ENCODE measurements around the gene BCL2L2. TPM values are rescaled to one million over a fixed set of nuclear protein-coding genes. Genes with fewer than 3 reads are reported as not detected.

The BCL2L2 gene
- total and polyA plus RNA-seq, 9 of the 15 experiments (the other 6 are each of a cell fraction or from before 2014, with no cell fraction given) = 2.6 to 32.5 (median 14.7) TPM

GRCh38 chr14:23339506-23340268, 33.1 kb downstream of the BCL2L2 start:
- Histone ChIP-seq H3K27ac (ENCODE audit: extremely low read depth, low read depth, low read length) (no peak overlapping the region), H2AFZ (ENCODE audit: low read depth, low read length) (no peak overlapping the region), H3K36me3 (ENCODE audit: control insufficient read depth, insufficient read depth, low read length) (no peaks in the 10 kb centered on the region), H3K27me3 (ENCODE audit: control insufficient read depth in 2 of 2, insufficient read depth in 2 of 2, low read length in 2 of 2) (peaks cover 0 to 2% of the 10 kb centered on the region in 2 experiments; a peak in 1 of 5 replicates), H3K79me2 (ENCODE audit: control insufficient read depth, insufficient read depth, low read length) (no peaks in the 10 kb centered on the region), H3K4me1 (replicated peaks in 1 of 2; ENCODE audit: control insufficient read depth in 2 of 2, insufficient read depth in 2 of 2, low read length in 2 of 2) (no peaks in the 10 kb centered on the region; a peak in 2 of 5 replicates), H3K4me2 (ENCODE audit: insufficient read depth, low read length) (no peak overlapping the region), H3K9me3 (replicated peaks; ENCODE audit: control insufficient read depth, insufficient read depth, low read depth, low read length) (no peaks in the 10 kb centered on the region), H4K20me1 (replicated peaks; ENCODE audit: control insufficient read depth, insufficient read depth, low read length) (no peaks in the 10 kb centered on the region), H3K4me3 (no peak overlapping the region), H3K9ac (ENCODE audit: insufficient read depth in 1 of 2, low read depth in 2 of 2, low read length in 2 of 2) (no peak overlapping the region), H3K9me1 (ENCODE audit: control insufficient read depth, insufficient read depth, low read length) (no peaks in the 10 kb centered on the region)
- WGBS (ENCODE audit: insufficient coverage, low coverage, missing lambda C conversion rate) = 0% methylated on average over 1 of the region's 1 CpG
- ATAC-seq (no peak), FAIRE-seq (no peak), DNase-seq (ENCODE audit: extremely low read depth in 1 of 4, low spot score in 3 of 4) (no peak)
- intact Hi-C loops (cut with micrococcal nuclease) = no loop called here
- TF ChIP-seq KLF13 (tag; IDR thresholded peaks at IDR 0.05; ENCODE audit: borderline replicate concordance, low read depth) = no peak
- peak; percentile 35 for TF ChIP-seq ZFP36 (IDR thresholded peaks at IDR 0.05; ENCODE audit: low read depth, low read length, partially characterized antibody)
- no peak for TF ChIP-seq PPARD (CRISPR knock-in tag; IDR thresholded peaks at IDR 0.05)
- TF ChIP-seq ZFP1 (CRISPR knock-in tag; IDR thresholded peaks at IDR 0.05) = no peak
- TF ChIP-seq ZNF143 (CRISPR knock-in tag; IDR thresholded peaks at IDR 0.05) = no peak
- BruUV-seq (replicated peaks) = no TSS peak
- in situ Hi-C loops (cut with MboI) = loop anchor here (5.0 kb wide), 1 partner anchor 597 kb away; no protein-coding TSS in a partner anchor
- POLR2A ChIA-PET = no interaction called here
- CTCF ChIA-PET (ENCODE audit: low intra/inter-chr PET ratio) = no interaction called here

DNA sequence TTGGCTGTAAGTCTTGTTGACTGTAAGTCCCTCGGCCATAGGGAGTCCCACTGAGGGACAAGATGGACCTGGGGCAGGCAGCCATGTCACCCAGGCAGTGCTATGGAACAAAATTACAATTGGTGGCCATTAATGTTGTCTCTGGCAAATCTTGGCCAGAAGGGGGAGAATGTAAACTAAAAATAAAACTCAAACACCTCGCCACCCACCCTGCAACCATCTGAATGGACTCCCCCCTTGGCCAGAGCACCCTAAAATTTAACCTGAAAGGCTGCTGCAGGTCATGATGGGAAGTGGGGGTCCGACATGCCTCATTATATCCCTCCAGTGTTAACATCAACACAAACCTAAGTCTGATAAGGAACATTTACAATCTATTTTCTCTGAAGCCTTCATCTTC, 37.8 kb downstream of the BCL2L2 start:
- no peak overlapping the region for H3K4me3 ChIP-seq
- no peaks in the 10 kb centered on the region for H3K9me3 ChIP-seq (replicated peaks; ENCODE audit: control insufficient read depth, insufficient read depth, low read depth, low read length)
- ATAC-seq = no peak
- TF ChIP-seq CTCF (IDR thresholded peaks at IDR 0.05 in 2 of 3, conservative IDR thresholded peaks at IDR 0.05 in 1 of 3; ENCODE audit: insufficient read depth in 2 of 3, low read depth in 1 of 3, low read length in 3 of 3) = 0 out of 6 replicates have a peak, but pooled peaks of 1 of the 3 experiments have one; percentile 19
- no peak for TF ChIP-seq DEAF1 (CRISPR knock-in tag; IDR thresholded peaks at IDR 0.05)
- TF ChIP-seq YY1 (IDR thresholded peaks at IDR 0.05; ENCODE audit: borderline replicate concordance in 1 of 3, control insufficient read depth in 1 of 3, extremely low read depth in 1 of 3, insufficient read depth in 3 of 3, insufficient read length in 1 of 3, insufficient replicate concordance in 2 of 3, low read depth in 1 of 3, low read length in 2 of 3) = peak in 1 of 3 experiments; percentile 55
- in situ Hi-C loops (cut with MboI) (no loop called here), intact Hi-C loops (cut with micrococcal nuclease) (no loop called here)
- no peaks in the 10 kb centered on the region for H3K27me3 ChIP-seq (ENCODE audit: control insufficient read depth in 2 of 2, insufficient read depth in 2 of 2, low read length in 2 of 2)
- H3K9me1 ChIP-seq (ENCODE audit: control insufficient read depth, insufficient read depth, low read length) = no peaks in the 10 kb centered on the region
- H2AFZ ChIP-seq (ENCODE audit: low read depth, low read length) = peak overlapping the region; percentile 78
- H3K4me1 ChIP-seq (replicated peaks in 1 of 2; ENCODE audit: control insufficient read depth in 2 of 2, insufficient read depth in 2 of 2, low read length in 2 of 2) = peaks cover 11 to 16% of the 10 kb centered on the region in 2 experiments; a peak in 4 of 5 replicates
- H3K9ac ChIP-seq (ENCODE audit: insufficient read depth in 1 of 2, low read depth in 2 of 2, low read length in 2 of 2) = no peak overlapping the region
- H4K20me1 ChIP-seq (replicated peaks; ENCODE audit: control insufficient read depth, insufficient read depth, low read length) = no peaks in the 10 kb centered on the region
- H3K4me2 ChIP-seq (ENCODE audit: insufficient read depth, low read length) = no peak overlapping the region
- DNase-seq (ENCODE audit: extremely low read depth in 1 of 4, low spot score in 3 of 4) = no peak
- CTCF ChIA-PET (ENCODE audit: low intra/inter-chr PET ratio) = no interaction called here
- WGBS (ENCODE audit: insufficient coverage, low coverage, missing lambda C conversion rate) = 41% methylated on average over 2 of the region's 3 CpGs
- FAIRE-seq = no peak
- POLR2A ChIA-PET = interaction anchor here (0.7 kb wide), 1 partner anchor 65 kb away, joined by 3 read pairs; no protein-coding TSS in a partner anchor
- no TSS peak for BruUV-seq (replicated peaks)
- H3K36me3 ChIP-seq (ENCODE audit: control insufficient read depth, insufficient read depth, low read length) = no peaks in the 10 kb centered on the region
- no peak overlapping the region for H3K27ac ChIP-seq (ENCODE audit: extremely low read depth, low read depth, low read length)
- no peaks in the 10 kb centered on the region for H3K79me2 ChIP-seq (ENCODE audit: control insufficient read depth, insufficient read depth, low read length)

All from K562 (cell line).